HG03571 (cell line): ENCODE data around the gene ARID5B.

Source experiments
- ATAC-seq: cut with Tn5 transposase; IDR thresholded peaks from one replicate; pipeline ENCODE4 v1.9.1; 2021; ENCODE audit not compliant: unreplicated experiment

Gene ARID5B

DNA sequence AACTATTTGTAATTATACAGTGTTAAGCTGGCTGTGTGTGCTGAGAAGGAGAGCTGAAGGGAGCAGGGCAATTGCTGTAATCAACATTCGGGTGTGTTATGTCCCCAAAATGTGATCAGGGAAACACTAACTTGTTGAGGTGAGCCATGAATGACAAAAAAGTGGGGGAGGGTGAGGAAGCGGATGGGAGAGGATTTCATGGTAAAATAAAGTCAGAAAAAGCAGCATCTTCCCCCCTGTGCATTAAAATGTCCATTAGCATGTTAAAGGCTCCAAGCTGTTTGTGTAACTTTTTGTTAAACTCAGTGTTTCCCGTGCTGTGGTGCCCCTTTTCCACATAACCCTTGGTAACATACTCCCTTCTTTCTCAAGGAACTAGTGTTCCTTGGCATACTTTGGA is 84.9 kb downstream of the ARID5B start:
- ATAC-seq: no peak

DNA sequence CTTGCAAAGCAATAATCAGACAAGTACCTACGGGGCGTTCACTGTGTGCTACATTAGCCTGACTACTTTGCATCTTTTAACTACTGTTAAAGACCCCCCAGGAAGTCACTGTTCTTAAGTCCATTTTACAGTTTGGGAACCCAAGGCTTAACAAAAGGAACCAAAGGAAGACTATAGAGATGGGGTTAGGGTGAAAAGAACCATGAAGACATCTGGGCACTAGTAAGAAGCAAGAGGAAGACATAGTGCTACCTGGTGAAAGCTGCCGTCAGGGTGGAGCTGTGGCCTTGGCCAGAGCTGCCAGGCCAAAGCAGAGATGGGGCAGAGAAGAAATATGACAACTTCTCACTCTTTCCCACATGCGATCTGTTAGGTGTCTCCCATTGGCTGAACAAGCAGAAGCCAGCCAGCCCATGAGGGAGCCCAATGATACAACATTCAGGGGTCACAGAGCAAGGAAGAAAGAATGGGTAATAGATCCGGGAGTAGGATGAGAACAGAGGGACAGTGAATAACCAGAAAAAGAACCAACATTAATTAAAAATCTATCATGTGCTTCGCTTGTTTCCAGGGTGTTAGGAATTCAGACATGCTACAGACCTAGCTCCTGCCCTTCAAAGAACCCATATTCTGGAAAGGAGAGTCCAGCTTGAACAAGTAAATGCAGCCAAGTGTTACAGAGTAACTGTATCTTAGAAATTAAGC is 85.4 kb downstream of the ARID5B start:
- ATAC-seq: no peak

DNA sequence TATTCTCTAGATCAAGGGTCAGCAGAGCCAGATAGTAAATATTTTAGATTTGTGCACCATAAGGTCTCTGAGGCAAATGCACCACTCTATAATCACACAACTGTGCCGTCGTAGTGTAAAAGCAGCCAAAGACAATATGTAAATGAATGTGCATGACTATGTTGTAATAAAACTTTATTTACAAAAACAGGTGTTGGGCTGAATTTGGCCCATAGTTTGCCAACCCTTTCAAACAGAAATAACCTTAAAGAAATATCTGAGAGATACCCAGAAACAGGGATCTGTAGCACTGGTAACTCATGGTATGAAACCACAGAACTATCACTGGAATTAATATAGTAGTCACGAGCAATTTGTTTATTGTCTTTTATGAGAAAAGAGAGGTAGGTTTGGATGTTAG is 86.0 kb downstream of the ARID5B start:
- peak; percentile 20 for ATAC-seq

DNA sequence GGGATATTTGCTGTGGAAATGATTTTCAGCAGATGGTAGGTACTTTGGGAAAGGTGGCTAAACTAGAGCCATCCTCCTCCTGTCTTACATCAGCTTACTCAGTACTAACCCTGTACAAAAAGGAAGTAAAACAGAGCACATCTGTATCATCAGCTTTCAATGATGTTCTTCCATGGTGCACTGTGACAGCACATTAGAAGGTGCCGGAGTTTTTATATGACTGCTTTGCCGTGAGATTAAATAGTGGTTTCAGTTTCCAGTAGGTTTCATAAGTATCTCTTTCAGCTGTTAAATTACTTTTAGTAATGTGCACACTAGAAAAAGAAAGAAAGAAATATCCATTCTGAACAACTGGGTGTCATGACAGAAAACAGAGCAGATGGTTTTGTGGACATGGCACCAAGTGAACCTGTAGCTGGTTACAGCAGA is 86.5 kb downstream of the ARID5B start:
- ATAC-seq: peak; percentile 98

DNA sequence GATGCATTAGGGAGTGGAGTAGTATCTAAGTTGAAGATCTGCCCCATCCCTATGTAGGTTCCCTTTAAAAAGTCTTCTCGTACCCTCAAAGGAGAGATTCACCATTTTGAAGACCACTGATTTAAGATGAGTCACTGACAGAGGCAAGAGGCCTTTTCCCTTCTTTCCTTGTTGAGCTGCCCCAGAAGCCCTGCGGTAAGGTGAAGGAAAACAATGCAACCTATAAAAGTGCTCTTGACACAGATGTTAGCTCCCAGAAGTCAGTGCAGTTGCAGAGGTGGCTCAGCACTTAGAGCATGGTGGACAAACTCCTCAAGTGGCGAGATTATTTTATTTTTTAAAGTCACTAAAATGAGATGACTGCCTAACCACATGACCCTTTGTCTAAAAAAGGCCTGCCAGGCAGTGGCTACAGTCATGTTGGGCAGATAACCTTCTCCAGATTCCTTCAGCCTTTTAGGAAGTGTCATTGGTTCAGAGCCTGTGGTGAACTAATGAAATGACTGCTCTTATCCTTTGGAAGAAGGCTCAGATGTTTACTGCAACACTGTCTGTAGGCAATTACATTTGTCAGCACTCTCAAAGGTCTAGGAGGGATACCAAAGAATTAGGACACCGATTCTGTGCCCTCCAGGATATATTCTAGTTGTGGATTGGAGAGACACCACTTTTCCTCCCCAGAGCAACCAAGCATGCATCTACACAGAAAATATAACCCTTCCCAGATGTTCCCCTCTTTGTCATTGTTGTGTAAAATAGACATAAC is 88.7 kb downstream of the ARID5B start:
- no peak for ATAC-seq

DNA sequence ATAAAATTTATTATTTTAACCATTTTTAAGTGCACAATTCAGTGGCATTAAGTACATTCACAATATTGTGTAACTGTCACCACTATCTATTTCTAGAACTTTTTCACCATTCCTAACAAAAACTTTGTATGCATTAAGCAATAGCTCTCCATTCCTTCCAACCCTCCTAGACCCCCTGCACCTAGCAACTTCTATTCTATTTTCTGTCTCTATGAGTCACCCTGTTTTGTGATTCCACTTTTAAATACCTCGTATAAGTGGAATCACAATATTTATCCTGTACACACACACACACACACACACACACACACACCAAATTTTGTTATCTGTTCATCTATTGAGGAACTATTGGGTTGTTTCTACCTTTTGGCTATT is 89.2 kb downstream of the ARID5B start:
- ATAC-seq: no peak

DNA sequence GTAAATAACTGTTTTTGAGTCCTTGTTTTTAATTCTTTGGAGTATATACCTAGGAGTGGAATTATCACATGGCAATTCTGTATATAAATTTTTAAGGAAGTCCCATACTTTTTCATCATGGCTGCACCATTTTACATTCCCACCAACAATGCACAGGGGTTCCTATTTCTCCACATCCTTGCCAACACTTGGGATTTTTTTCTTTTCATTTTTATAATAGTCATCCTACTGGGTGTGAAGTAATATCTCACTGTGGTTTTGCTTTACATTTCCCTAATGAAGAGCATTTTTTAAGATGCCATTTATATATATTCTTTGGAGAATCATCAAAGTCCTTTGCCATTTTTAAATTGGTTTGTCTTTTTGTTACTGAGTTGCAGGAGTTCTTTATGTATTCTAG is 89.7 kb downstream of the ARID5B start:
- ATAC-seq: no peak

DNA sequence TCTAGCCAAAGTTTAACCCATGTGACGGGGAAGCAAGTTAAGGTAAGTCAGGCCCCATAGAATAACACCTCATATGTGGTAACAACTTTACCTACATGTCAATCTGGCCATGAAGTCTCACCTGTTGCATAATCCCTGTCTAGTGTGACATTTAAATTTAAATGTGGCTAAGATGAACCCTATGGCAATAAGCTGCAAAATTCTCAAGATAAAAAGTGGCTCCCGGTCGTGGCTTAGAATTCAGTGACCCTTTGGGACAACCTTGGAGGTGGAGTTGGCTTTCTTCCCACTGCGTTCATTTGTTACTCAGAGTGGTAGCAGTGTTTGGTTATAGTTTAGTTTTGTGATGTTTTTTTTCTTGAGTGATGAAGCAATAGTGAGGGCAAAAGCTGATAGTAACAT is 90.6 kb downstream of the ARID5B start:
- ATAC-seq: no peak

DNA sequence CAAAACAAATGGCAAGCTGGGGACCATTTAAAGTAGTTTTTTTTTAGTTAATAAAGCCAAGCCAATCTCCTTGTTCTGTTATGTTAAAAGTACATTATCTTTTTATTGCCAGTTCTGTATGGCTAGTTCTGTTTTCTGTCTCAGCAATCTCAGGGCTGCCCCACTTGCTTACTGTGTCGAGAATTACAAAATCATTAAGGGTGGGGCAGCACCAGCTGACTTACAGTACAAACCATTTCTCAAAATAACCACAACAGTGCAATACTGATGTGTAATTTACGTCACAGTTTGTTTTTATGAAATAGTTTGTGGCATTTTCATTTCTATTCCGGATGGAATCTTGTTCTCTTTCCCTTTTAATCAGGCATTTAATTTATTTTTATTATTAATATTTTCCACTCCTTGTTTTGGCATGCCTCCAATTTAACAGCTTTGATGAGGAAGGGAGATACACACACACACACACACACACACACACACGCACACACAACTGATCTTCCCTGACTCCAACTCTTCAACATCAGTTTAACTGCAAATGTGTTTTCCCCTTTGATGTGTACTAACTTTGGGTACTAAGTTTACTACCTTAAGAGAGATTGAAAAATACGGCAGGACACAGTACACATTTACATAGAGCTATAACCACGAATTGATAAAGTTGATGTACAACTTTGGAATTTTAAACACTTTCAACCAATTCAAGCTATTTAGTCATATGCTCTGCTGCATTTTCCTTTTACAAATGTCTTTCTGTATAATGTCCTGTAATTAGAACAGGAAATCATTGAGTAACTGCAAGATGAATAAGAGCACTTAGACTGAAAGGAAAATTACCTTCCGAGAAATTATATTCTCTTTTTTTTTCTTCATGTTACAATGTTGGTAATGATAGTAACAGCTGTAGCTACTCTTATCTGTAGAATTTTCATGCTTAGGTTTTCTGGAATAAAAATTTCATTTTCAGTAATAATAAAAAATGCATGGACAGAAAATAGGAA is 91.5 kb downstream of the ARID5B start:
- no peak for ATAC-seq

DNA sequence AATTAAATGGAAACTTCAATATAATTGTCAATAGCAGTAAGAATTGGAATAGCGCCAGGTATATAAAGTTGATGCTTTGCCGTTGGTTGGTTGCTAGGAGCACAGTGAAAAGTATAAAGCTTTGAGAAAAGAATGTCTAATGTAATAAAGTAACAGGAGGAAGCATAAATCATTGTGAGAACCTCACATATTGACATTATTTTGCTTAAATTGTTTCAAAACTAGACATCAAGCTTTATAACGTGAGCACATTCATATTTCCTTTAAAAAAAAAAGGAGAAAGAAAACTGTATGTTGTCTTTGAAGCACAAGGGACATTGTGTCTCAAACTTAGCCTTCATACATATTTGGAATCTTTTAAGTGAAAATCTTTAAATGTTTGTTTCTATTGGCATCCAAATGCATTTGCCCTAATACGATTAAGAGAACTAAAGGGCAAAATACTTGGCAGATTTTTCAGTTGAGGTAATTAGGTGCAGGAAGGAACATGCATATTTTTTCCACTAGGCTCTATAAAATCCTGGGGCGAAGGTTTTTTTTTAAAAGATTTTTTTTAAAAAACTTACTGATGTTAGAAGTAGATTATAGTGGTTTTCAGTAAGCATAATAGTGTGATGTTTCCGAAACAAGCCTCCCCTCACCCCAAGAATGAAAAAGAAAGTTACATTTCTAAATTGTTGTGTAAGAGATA is 92.4 kb downstream of the ARID5B start:
- no peak for ATAC-seq

DNA sequence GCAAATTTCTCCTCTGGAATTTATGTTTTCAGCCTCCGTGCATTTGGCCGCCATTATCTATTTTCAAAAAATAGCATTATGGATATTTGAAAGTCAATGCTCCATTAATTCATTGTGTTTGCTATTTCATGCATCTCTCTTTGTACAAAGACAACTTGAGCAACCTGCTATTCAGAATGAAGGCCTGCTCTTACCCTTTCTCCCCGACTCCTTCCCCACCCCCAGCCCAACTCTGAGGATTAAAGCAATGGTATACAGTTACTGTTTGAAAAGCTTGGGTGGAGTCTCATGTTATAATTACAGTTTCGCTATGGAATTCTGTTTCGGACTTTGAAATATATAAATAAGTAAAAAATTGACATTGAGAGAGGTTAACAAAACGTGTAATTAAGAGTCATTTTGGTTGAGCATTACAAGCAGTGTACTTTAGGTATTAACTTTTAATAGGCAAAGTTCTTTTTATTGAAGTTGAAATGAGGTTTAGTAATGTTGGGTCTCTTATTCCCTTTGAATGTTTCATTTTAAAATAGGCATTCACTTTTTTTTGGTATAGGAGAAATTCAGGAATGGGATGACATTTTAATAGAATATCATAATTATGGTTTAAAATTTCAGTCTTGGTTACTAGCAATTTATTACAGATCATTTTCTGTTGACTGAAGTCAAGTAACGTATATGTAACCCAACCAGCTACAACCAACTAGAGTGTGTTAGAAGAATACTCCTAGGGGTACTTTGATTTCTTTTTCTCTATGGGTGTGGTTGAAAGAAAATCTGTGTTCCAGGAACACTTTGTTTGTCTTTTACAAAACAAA is 93.1 kb downstream of the ARID5B start:
- no peak for ATAC-seq

DNA sequence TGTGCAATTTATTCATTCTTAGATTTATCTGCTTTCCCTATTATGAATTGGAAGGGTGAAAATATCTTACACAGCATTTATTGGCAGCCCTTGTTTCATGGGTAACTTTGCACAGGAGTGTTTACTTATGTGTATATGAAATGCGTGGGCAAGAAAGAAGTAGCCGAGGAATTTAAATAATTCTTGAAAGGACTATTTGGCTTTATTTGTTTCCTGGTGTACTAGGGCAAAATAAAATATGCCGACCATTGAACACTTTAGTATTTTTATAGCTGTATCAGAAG is 93.7 kb downstream of the ARID5B start:
- ATAC-seq: no peak

DNA sequence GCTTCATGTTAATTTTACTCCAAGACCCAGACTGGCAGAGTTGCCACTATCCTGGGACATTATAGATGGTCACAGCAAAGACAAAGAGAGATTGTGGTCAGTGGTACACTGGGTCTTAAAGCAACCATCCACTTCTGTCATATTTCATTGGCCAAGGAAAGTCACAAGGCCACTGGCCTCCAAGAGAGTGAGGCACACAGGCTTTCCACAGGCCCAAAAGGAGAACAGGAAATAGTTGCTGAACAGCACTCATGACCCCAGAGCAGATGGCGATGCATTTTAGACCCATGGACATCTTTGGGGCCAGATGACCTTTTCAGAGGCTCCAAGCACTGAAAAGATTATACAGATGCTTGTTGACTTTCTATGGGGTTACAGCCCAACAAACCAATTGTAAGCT is 97.4 kb downstream of the ARID5B start:
- no peak for ATAC-seq

DNA sequence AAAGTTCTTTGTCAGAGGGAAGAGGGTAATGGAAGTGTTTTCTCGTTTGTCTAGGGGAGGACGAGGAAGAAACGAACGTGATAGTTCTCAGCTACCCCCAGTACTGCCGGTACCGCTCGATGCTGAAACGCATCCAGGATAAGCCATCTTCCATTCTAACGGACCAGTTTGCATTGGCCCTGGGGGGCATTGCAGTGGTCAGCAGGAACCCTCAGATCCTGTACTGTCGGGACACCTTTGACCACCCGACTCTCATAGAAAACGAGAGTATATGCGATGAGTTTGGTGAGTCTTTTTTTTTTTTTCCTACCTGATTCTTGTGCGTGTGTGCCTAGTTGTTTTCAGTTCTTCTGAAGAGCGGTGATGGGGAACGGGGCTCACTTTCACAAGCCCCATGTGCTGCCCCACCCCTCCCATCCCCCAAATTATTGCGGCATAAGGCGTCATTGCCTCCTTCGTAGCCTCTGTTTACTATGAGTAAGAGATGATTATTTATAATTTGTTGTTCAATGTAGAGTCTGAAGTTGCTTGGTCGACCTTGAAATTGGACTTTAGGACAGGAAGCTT is 98.6 kb downstream of the ARID5B start:
- ATAC-seq: peak; percentile 82

DNA sequence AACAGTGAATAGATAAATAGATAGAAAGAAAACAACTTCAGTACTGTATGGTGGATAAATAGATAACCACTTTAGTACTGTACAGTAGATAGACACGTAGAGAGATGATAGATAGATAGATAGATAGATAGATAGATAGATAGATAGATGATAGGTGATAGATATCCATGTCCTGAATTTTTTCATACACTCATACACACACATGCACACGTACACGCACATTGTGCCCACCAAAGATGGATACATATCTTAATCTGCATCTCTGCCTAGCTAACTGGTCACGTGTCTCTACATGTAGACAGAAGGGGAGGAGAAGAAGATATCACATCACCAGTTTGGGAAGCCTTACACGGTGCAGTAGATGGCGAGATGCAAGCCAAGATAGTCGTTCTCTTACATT is 99.2 kb downstream of the ARID5B start:
- ATAC-seq: peak; percentile 1

DNA sequence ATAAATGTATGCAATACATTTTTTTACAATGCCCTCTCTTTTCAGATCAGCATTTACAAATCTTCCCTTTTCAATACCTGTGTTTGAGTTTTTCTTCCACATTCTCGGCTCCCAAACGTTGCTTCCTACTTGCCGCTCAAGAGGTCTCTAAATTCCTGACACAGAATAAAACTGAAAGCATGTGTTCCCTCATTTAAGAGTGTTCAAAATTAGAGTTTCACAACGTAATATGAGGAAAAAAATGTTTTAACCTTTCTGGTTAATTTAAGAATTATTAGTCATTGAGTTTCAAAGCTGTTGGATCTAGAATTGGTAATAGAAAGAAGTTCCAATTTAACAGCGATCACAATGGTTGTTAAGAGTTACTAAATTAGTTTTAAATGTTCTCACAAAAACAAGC is 100.4 kb downstream of the ARID5B start:
- ATAC-seq: no peak

DNA sequence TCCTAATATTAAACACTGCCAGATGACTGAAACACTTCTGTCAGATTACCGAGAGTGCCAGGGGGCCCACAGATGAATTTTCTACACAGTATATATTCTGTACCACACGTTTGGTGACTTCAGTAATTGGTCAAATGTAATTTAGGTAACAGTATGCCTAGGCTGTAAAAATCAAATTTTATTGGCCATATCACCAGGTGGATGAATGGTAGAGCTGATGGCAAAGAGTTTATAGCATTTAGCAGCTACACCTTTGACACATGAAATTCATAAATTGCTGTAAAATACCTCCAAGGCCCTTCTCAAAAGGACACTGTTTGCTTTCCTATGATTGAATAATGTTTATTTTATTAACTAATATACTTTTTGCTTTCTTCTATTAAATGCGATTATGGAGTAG is 101.3 kb downstream of the ARID5B start:
- no peak for ATAC-seq

DNA sequence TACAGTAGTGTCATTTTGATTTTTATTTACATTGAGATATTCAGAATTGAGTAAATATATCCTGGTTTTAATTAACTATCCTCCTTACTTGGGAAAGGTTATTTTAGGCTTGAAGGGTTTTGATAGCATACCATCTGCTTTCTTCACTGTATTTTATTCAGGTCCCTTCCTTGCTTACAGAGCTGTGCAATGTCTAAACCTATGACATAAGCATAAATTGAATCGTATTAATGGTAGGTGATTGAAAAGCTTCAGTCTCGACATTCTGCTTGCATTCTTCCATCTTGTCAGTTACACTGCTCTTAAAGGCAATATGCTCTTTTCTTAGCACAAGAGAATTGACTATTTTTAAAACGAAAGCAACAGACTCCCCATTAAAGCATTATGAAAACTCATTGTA is 102.5 kb downstream of the ARID5B start:
- no peak for ATAC-seq

DNA sequence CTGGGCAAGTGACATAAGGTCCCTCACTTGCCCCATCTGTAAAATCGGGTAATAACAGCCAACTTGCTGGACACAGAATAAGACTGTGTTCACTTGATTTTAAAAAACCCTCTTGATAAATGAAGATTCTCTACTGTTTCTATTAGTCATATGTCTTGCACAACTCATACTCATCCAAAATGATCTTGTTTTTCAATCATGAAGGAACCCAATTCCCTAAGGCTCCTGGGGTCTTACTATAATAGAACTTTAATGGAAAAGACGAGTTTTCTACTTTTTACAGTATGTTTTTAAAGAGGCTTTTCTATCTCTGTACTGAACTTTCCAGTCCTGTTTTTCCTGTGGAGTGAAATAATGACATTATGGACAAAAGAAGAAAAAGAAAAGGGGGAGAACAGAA is 103.8 kb downstream of the ARID5B start:
- no peak for ATAC-seq

DNA sequence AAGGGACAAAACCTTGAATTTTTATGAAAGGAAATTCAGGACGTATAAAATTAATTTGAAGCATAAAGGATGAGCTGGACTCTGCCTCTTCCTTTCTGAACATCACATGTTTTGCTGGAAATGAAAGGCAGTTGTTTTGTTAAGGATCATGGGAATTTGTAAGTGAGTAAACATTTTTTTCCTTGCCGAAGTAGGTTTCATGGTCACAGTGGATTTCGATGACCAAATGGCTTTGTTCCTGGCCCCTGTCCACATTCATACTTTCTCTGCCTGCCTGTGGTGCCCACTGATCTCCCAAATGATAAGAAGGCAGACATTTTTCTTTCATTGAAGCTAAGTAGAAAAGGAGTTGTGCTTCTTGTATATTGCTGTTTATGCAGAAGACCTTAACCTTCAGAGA is 104.2 kb downstream of the ARID5B start:
- no peak for ATAC-seq
